PC-9 (cell line): ENCODE measurements around the gene OR4E1.

Experiments
- EZH2 ChIP-seq: fragments of 200-600 bp; sonication (generic); IDR thresholded peaks from 2 replicates; pipeline ENCODE4 v1.8.0; 2017; ENCODE audit warnings: antibody characterized with exemption, low read depth
- TF ChIP-seq, protein P1 (sequence below): fragments of 200-600 bp; sonication (generic); conservative IDR thresholded peaks from 2 replicates; pipeline ENCODE4 v1.6.1; 2017; ENCODE audit warnings: mixed run types, antibody characterized with exemption, mild to moderate bottlenecking, moderate library complexity

DNA sequence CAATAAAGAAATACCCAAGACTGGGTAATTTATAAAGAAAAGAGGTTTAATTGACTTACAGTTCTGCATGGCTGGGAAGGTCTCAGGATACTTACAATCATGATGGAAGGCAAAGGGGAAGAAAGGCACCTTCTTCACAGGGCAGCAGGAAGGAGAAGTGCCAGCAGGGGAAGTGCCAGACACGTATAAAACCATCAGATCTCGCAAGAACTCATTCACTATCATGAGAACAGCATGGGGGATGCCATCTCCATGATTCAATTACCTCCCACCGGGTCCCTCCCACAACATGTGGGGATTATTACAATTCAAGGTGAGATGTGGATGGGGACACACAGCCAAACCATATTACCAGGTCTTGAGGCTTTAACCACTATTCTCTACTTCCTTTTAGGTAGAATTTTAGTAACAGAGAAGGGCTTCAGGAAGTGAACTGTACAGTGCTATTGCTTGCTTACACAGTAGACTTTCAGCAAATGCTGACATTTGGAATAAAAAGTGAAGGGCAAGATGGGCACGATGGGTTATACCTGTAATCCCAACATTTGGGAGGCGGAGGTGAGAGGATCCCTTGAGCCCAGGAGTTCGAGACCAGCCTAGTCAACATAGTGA is 40.8 kb upstream of the OR4E1 start:
- TF ChIP-seq, protein P1, sequence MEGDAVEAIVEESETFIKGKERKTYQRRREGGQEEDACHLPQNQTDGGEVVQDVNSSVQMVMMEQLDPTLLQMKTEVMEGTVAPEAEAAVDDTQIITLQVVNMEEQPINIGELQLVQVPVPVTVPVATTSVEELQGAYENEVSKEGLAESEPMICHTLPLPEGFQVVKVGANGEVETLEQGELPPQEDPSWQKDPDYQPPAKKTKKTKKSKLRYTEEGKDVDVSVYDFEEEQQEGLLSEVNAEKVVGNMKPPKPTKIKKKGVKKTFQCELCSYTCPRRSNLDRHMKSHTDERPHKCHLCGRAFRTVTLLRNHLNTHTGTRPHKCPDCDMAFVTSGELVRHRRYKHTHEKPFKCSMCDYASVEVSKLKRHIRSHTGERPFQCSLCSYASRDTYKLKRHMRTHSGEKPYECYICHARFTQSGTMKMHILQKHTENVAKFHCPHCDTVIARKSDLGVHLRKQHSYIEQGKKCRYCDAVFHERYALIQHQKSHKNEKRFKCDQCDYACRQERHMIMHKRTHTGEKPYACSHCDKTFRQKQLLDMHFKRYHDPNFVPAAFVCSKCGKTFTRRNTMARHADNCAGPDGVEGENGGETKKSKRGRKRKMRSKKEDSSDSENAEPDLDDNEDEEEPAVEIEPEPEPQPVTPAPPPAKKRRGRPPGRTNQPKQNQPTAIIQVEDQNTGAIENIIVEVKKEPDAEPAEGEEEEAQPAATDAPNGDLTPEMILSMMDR = no peak
- TF ChIP-seq EZH2 = no peak
